Liver (tissue), 3 donors: ENCODE data around the gene NUBPL.

Experiments used
- JUND ChIP-seq, 2 donors: IDR thresholded peaks; 2 replicates each; pipeline ENCODE4 v1.6.1; 2016; ENCODE audit warnings: antibody characterized with exemption in 2 of 2
- RXRA ChIP-seq, 2 donors: IDR thresholded peaks; 2 replicates each; pipeline ENCODE4 v1.6.1; 2017 to 2018; ENCODE audit warnings: antibody characterized with exemption in 2 of 2, mild to moderate bottlenecking in 1 of 2
- TF ChIP-seq, protein P1 (sequence below): IDR thresholded peaks from 2 replicates; pipeline ENCODE4 v1.6.1; 2016; ENCODE audit warnings: antibody characterized with exemption
- TF ChIP-seq, protein P2 (sequence below): fragments of 150-350 bp; IDR thresholded peaks from 2 replicates; pipeline ENCODE4 v1.5.1; 2017; ENCODE audit warnings: improper control_type of control experiment, low read depth, low read length; ENCODE audit not compliant: missing input control
- donor health status: healthy.
- donor health status: healthy.

DNA sequence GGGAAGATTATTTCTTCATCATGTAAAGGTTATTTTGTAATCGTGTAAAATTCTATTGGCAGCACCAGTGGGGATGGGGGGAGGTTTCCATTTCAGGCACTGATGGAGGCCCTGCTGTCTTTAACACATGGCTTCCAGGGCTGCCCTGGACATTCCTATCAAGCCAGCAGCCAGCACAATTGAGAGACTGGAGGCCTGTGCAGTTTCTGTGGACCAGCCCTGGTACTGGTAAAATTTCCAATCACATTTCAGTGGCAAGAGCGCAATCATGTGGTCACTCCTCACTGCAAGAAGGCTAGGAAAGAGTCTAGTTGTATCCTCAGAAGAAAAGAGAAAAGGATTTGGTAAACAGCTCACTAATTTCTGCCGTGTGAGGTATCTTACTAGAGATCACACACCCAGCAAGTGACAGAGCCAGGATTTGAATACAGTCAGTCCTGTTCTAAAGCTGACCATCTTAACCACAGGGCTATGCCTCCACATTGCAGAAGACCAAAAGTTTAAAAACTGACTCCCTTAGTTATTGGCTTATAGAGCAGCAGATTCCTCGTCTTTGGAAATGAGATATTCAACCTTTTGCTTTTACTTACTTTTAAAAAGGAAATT is 336.5 kb downstream of the NUBPL start:
- TF ChIP-seq RXRA (IDR thresholded peaks at IDR 0.05) (no peak), JUND (IDR thresholded peaks at IDR 0.05) (no peak)
- TF ChIP-seq, protein P1, sequence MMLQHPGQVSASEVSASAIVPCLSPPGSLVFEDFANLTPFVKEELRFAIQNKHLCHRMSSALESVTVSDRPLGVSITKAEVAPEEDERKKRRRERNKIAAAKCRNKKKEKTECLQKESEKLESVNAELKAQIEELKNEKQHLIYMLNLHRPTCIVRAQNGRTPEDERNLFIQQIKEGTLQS, result no peak
- TF ChIP-seq, protein P2, sequence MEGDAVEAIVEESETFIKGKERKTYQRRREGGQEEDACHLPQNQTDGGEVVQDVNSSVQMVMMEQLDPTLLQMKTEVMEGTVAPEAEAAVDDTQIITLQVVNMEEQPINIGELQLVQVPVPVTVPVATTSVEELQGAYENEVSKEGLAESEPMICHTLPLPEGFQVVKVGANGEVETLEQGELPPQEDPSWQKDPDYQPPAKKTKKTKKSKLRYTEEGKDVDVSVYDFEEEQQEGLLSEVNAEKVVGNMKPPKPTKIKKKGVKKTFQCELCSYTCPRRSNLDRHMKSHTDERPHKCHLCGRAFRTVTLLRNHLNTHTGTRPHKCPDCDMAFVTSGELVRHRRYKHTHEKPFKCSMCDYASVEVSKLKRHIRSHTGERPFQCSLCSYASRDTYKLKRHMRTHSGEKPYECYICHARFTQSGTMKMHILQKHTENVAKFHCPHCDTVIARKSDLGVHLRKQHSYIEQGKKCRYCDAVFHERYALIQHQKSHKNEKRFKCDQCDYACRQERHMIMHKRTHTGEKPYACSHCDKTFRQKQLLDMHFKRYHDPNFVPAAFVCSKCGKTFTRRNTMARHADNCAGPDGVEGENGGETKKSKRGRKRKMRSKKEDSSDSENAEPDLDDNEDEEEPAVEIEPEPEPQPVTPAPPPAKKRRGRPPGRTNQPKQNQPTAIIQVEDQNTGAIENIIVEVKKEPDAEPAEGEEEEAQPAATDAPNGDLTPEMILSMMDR, result no peak
